Measurements from ENCODE around the gene EZH2.

DNA sequence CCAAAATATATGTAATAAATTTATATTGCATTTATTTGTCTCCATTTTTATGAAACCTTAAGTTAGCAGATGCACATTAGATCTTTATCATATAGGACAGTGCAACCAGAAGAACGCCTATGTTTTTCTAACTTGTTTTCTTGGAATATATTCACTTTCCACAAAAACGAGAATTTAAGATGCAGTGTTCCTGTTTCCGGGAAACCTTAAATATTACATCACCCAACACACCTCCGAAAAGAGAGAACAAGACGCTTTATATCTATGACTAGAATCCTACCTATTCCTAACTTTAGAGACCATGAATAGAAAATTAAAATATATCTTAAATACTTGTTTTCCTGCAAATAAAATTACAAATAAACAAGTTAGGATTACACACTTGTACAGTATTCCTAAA, 1.9 kb downstream of the EZH2 start:
- TF ChIP-seq, protein P1, sequence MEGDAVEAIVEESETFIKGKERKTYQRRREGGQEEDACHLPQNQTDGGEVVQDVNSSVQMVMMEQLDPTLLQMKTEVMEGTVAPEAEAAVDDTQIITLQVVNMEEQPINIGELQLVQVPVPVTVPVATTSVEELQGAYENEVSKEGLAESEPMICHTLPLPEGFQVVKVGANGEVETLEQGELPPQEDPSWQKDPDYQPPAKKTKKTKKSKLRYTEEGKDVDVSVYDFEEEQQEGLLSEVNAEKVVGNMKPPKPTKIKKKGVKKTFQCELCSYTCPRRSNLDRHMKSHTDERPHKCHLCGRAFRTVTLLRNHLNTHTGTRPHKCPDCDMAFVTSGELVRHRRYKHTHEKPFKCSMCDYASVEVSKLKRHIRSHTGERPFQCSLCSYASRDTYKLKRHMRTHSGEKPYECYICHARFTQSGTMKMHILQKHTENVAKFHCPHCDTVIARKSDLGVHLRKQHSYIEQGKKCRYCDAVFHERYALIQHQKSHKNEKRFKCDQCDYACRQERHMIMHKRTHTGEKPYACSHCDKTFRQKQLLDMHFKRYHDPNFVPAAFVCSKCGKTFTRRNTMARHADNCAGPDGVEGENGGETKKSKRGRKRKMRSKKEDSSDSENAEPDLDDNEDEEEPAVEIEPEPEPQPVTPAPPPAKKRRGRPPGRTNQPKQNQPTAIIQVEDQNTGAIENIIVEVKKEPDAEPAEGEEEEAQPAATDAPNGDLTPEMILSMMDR (conservative IDR thresholded peaks at IDR 0.05; ENCODE audit: low read depth, low read length), result no peak
- TF ChIP-seq EZH2 (IDR thresholded peaks at IDR 0.05; ENCODE audit: low read length, unreplicated experiment) (no peak), EZH2phosphoT487 (IDR thresholded peaks at IDR 0.05; ENCODE audit: borderline replicate concordance, low read length) (no peak)

Data from PC-3 (cell line).